NCI-H510A treated with DMSO at 0.1 percent for 48 hours (cell line): Measurements from ENCODE around the gene SLC25A41.
"Not testable (repeated sequence)": the region's sequence is repeated elsewhere in the genome, so short reads cannot be mapped to it uniquely, and the experiment has no call there.

Experiments
- DNase-seq: peaks from one replicate; lab custom pipeline; 2025; lab: John Stamatoyannopoulos, UW

Gene SLC25A41

GRCh38 chr19:6412061-6412446 lies 21.5 kb downstream of the SLC25A41 start:
- no peak for DNase-seq

- DNase-seq = no peak
Observed at GRCh38 chr19:6409346-6409745, 24.2 kb downstream of the SLC25A41 start.

GRCh38 chr19:6406401-6406800 lies 27.2 kb downstream of the SLC25A41 start:
- DNase-seq = no peak

GRCh38 chr19:6402837-6403608 lies 30.5 kb downstream of the SLC25A41 start:
- DNase-seq = no peak

- no peak for DNase-seq
Observed at GRCh38 chr19:6402058-6402457, 31.5 kb downstream of the SLC25A41 start.

- not testable (repeated sequence) for DNase-seq
Observed at GRCh38 chr19:6400062-6400944, 33.3 kb downstream of the SLC25A41 start.

GRCh38 chr19:6396305-6396704 lies 37.3 kb downstream of the SLC25A41 start:
- DNase-seq = no peak

- no peak for DNase-seq
Observed at GRCh38 chr19:6394831-6395230, 38.7 kb downstream of the SLC25A41 start.

GRCh38 chr19:6393983-6394412 lies 39.6 kb downstream of the SLC25A41 start:
- peak; percentile 55 for DNase-seq

GRCh38 chr19:6393074-6393982 lies 40.2 kb downstream of the SLC25A41 start, which contains the start of gene GTF2F1:
Gene GTF2F1, minus strand, starts transcription at chr19:6393164. Its CDS starts 169 bp downstream, at chr19:6392995.
- DNase-seq = peak; percentile 98

GRCh38 chr19:6392221-6393073 lies 41.1 kb downstream of the SLC25A41 start:
- no peak for DNase-seq

GRCh38 chr19:6387372-6387771 lies 46.2 kb downstream of the SLC25A41 start:
- no peak for DNase-seq

GRCh38 chr19:6384381-6384780 lies 49.2 kb downstream of the SLC25A41 start:
- no peak for DNase-seq

- no peak for DNase-seq
Observed at GRCh38 chr19:6383188-6383587, 50.4 kb downstream of the SLC25A41 start.

GRCh38 chr19:6381030-6381750 lies 52.4 kb downstream of the SLC25A41 start:
- no peak for DNase-seq

- DNase-seq = no peak
Observed at GRCh38 chr19:6379744-6380143, 53.8 kb downstream of the SLC25A41 start.

- no peak for DNase-seq
Observed at GRCh38 chr19:6378486-6378885, 55.1 kb downstream of the SLC25A41 start.

GRCh38 chr19:6378041-6378440 lies 55.5 kb downstream of the SLC25A41 start:
- no peak for DNase-seq

- DNase-seq = no peak
Observed at GRCh38 chr19:6376512-6377190, 56.9 kb downstream of the SLC25A41 start.
